Liver (tissue), 9 donors: Measurements from ENCODE around the gene TTC38. TPM values are rescaled to one million over a fixed set of nuclear protein-coding genes. Genes with fewer than 3 reads are reported as not detected.

Experiments
- DNase-seq: peaks from one replicate; pipeline ENCODE4 v3.0.0-alpha.2; 2017; ENCODE audit warnings: low spot score
- H3K27ac ChIP-seq, 2 donors: one replicate each; pipeline ENCODE4 v1.7.0; 2013; ENCODE audit warnings: inconsistent platforms in 2 of 2, low read length in 2 of 2, control low read depth in 1 of 2, low read depth in 1 of 2, mild to moderate bottlenecking in 1 of 2
- H3K27me3 ChIP-seq, 4 donors: one replicate each; pipeline versions ENCODE4 v1.6.1 to v1.7.0; 2013; ENCODE audit warnings: low read length in 3 of 4, inconsistent platforms in 1 of 4, mild to moderate bottlenecking in 1 of 4, moderate library complexity in 1 of 4; ENCODE audit not compliant: control insufficient read depth in 4 of 4, insufficient read depth in 4 of 4
- H3K36me3 ChIP-seq, 4 donors: one replicate each; pipeline versions ENCODE4 v1.6.1 to v1.7.0; 2013; ENCODE audit warnings: low read length in 3 of 4, mild to moderate bottlenecking in 3 of 4, low read depth in 1 of 4, moderate library complexity in 1 of 4; ENCODE audit not compliant: control insufficient read depth in 4 of 4, insufficient read depth in 3 of 4
- H3K4me1 ChIP-seq, 4 donors: one replicate each; pipeline versions ENCODE4 v1.6.1 to v1.7.0; 2013; ENCODE audit warnings: low read length in 3 of 4, mild to moderate bottlenecking in 3 of 4, moderate library complexity in 1 of 4; ENCODE audit not compliant: control insufficient read depth in 4 of 4, insufficient read depth in 4 of 4
- H3K4me3 ChIP-seq, 3 donors: one replicate each; pipeline versions ENCODE4 v1.6.1 to v1.7.0; 2013; ENCODE audit warnings: low read length in 3 of 3, control low read depth in 1 of 3, low read depth in 1 of 3, mild to moderate bottlenecking in 1 of 3
- H3K9ac ChIP-seq, 2 donors: one replicate each; pipeline ENCODE4 v1.7.0; 2013; ENCODE audit warnings: low read length in 2 of 2, mild to moderate bottlenecking in 2 of 2, moderate library complexity in 2 of 2, control low read depth in 1 of 2, low read depth in 1 of 2
- H3K9me3 ChIP-seq, 4 donors: one replicate each; pipeline versions ENCODE4 v1.6.1 to v1.7.0; 2013; ENCODE audit warnings: low read length in 3 of 4; ENCODE audit not compliant: control insufficient read depth in 4 of 4
- ATF3 ChIP-seq: IDR thresholded peaks from 2 replicates; pipeline ENCODE4 v1.6.1; 2016; ENCODE audit warnings: antibody characterized with exemption
- CTCF ChIP-seq: fragments of 150-350 bp; IDR thresholded peaks from 2 replicates; pipeline ENCODE4 v1.5.1; 2017; ENCODE audit warnings: improper control_type of control experiment, low read depth, low read length; ENCODE audit not compliant: missing input control
- EGR1 ChIP-seq, 2 donors: IDR thresholded peaks; 2 replicates each; pipeline ENCODE4 v1.6.1; 2016 to 2018; ENCODE audit warnings: antibody characterized with exemption in 2 of 2, low read depth in 2 of 2
- FOXA2 ChIP-seq: IDR thresholded peaks from 2 replicates; pipeline ENCODE4 v1.6.1; 2016; ENCODE audit warnings: antibody characterized with exemption
- GABPA ChIP-seq, 2 donors: IDR thresholded peaks in 1 of 2; conservative IDR thresholded peaks in 1 of 2; 2 replicates each; pipeline ENCODE4 v1.6.1; 2016; ENCODE audit warnings: antibody characterized with exemption in 2 of 2, mild to moderate bottlenecking in 1 of 2, moderate library complexity in 1 of 2
- HNF4A ChIP-seq, 2 donors: conservative IDR thresholded peaks; 2 replicates each; pipeline ENCODE4 v1.6.1; 2016; ENCODE audit warnings: antibody characterized with exemption in 2 of 2, mild to moderate bottlenecking in 2 of 2
- HNF4G ChIP-seq: IDR thresholded peaks from 2 replicates; pipeline ENCODE4 v1.6.1; 2016; ENCODE audit warnings: antibody characterized with exemption
- MAX ChIP-seq: IDR thresholded peaks from 2 replicates; pipeline ENCODE4 v1.6.1; 2016; ENCODE audit warnings: antibody characterized with exemption
- NR2F2 ChIP-seq: IDR thresholded peaks from 2 replicates; pipeline ENCODE4 v1.6.1; 2016; ENCODE audit warnings: antibody characterized with exemption
- RAD21 ChIP-seq, 2 donors: IDR thresholded peaks; 2 replicates each; pipeline ENCODE4 v1.6.1; 2016; ENCODE audit warnings: antibody characterized with exemption in 2 of 2, mild to moderate bottlenecking in 2 of 2
- REST ChIP-seq: IDR thresholded peaks from 2 replicates; pipeline ENCODE4 v1.6.1; 2016; ENCODE audit warnings: antibody characterized with exemption, mild to moderate bottlenecking
- RXRA ChIP-seq, 2 donors: IDR thresholded peaks; 2 replicates each; pipeline ENCODE4 v1.6.1; 2017 to 2018; ENCODE audit warnings: antibody characterized with exemption in 2 of 2, mild to moderate bottlenecking in 1 of 2
- SP1 ChIP-seq: IDR thresholded peaks from 2 replicates; pipeline ENCODE4 v1.6.1; 2018; ENCODE audit warnings: antibody characterized with exemption, mild to moderate bottlenecking
- TAF1 ChIP-seq: conservative IDR thresholded peaks from 2 replicates; pipeline ENCODE4 v1.6.1; 2016; ENCODE audit warnings: antibody characterized with exemption, mild to moderate bottlenecking
- YY1 ChIP-seq: IDR thresholded peaks from 2 replicates; pipeline ENCODE4 v1.6.1; 2016; ENCODE audit warnings: antibody characterized with exemption, mild to moderate bottlenecking
- WGBS: extraction: QIAGEN DNeasy Blood & Tissue Kit; methylation state at CpG from one replicate; pipeline ENCODE4 v1.1.7; 2013; 5-methylcytosine and 5-hydroxymethylcytosine counted together
- polyA plus RNA-seq, 2 donors: library from polyadenylated mRNA; stranded (reverse) in 1 of 2; unstranded in 1 of 2; fragments of 200-250 nt in 1 of 2; fragments of >200 nt in 1 of 2; fragmentation: Nextera tagmentation in 1 of 2; extraction: Ambion mirVana in 1 of 2; gene quantifications; one replicate each; pipeline versions ENCODE4 v1.2.1 to v1.2.3, GENCODE V29; 2013 to 2015
- total RNA-seq, 2 donors: library from RNA; depleted of rRNA; stranded (reverse); fragments of >200 nt; gene quantifications; one replicate each; pipeline ENCODE4 v1.2.3, GENCODE V29; 2014
- donor health status: healthy.
- donor health status: healthy.
- donor health status: healthy.
- donor health status: healthy.
- donor health status: healthy.

Gene TTC38
- total and polyA plus RNA-seq, 4 donors = 63.9 to 389 (median 128) TPM

- no peaks in the 10 kb centered on the region for H3K36me3 ChIP-seq
- H3K27me3 ChIP-seq = no peaks in the 10 kb centered on the region
- no peak overlapping the region for H3K27ac ChIP-seq
- WGBS = 97% methylated on average over 10 of the region's 10 CpGs
- no peaks in the 10 kb centered on the region for H3K9me3 ChIP-seq
- H3K4me3 ChIP-seq = no peak overlapping the region
- H3K9ac ChIP-seq = no peak overlapping the region
- DNase-seq = no peak
- TF ChIP-seq FOXA2 (no peak), TAF1 (no peak), ATF3 (no peak), SP1 (no peak), CTCF (no peak), GABPA (IDR thresholded peaks at IDR 0.05 in 1 of 2, conservative IDR thresholded peaks at IDR 0.05 in 1 of 2) (no peak), YY1 (no peak), NR2F2 (no peak), HNF4G (no peak), MAX (no peak), RAD21 (IDR thresholded peaks at IDR 0.05) (no peak), EGR1 (IDR thresholded peaks at IDR 0.05; ENCODE audit: low read depth in 2 of 2) (no peak)
- H3K4me1 ChIP-seq = peaks cover 3 to 22% (median 8%) of the 10 kb centered on the region in 4 donors
These were observed 21.6 kb upstream of the TTC38 start for GRCh38 chr22:46246178-46246577.

GRCh38 chr22:46247443-46247975 is 20.3 kb upstream of the TTC38 start:
- no peaks in the 10 kb centered on the region for H3K27me3 ChIP-seq
- no peak overlapping the region for H3K9ac ChIP-seq
- 93% methylated on average over 2 of the region's 2 CpGs for WGBS
- H3K4me3 ChIP-seq = no peak overlapping the region
- H3K36me3 ChIP-seq = no peaks in the 10 kb centered on the region
- H3K9me3 ChIP-seq = no peaks in the 10 kb centered on the region
- H3K27ac ChIP-seq = no peak overlapping the region
- H3K4me1 ChIP-seq = peaks cover 3 to 23% (median 9%) of the 10 kb centered on the region in 4 donors
- no peak for TF ChIP-seq ATF3
- DNase-seq = no peak

- under 1% methylated on average over 89 of the region's 89 CpGs for WGBS
- no peaks in the 10 kb centered on the region for H3K9me3 ChIP-seq
- H3K27ac ChIP-seq = peak within 1 kb of the TSS; percentile 72 to 77
- peak; percentile 92 for DNase-seq
- TF ChIP-seq GABPA (IDR thresholded peaks at IDR 0.05 in 1 of 2, conservative IDR thresholded peaks at IDR 0.05 in 1 of 2) (peak in 1 of 2 donors; percentile 70), HNF4A (conservative IDR thresholded peaks at IDR 0.05) (no peak), RXRA (IDR thresholded peaks at IDR 0.05) (no peak), SP1 (peak; percentile 34), REST (peak; percentile 12), RAD21 (IDR thresholded peaks at IDR 0.05) (peak; percentile 28 to 61)
- no peaks in the 10 kb centered on the region for H3K27me3 ChIP-seq
- peaks cover 3 to 22% (median 9%) of the 10 kb centered on the region in 4 donors for H3K4me1 ChIP-seq
- H3K36me3 ChIP-seq = no peaks in the 10 kb centered on the region
- peak within 1 kb of the TSS; percentile 16 to 42 for H3K9ac ChIP-seq
- H3K4me3 ChIP-seq = peak within 1 kb of the TSS; percentile 77 to 85 (median 83)
These were observed 17.6 kb upstream of the TTC38 start, which contains the start of gene CDPF1 for GRCh38 chr22:46250035-46250782. Gene CDPF1 (minus strand): TSS chr22:46250293. CDS start chr22:46248284, 2,009 bp downstream.
